Measurements from ENCODE around the gene NLGN2. TPM values are rescaled to one million over a fixed set of nuclear protein-coding genes. Genes with fewer than 3 reads are reported as not detected.

The NLGN2 gene
- total and polyA plus RNA-seq, 7 donors: 2.8 to 11.5 (median 6.5) TPM

DNA sequence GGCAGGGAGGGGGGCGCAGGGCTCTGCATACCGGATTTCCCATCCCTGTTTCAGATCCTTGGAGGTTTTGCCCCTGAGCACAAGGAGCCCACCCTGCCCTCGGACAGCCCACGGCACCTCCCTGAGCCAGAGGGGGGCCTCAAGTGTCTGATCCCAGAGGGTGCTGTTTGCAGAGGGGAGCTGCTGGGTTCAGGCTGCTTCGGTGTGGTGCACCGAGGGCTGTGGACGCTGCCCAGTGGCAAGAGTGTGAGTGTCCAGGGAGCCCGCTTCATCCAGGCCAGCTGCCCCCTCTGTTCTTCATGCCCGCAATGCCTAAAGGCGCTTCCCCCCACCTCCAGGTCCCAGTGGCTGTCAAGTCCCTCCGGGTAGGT is 24.3 kb upstream of the NLGN2 start:
- WGBS, 3 donors: 74 to 76% (median 74%) methylated on average over 11 of the region's 11 CpGs
- DNase-seq (no peak), ATAC-seq (no peak)
- TF ChIP-seq, protein P1, sequence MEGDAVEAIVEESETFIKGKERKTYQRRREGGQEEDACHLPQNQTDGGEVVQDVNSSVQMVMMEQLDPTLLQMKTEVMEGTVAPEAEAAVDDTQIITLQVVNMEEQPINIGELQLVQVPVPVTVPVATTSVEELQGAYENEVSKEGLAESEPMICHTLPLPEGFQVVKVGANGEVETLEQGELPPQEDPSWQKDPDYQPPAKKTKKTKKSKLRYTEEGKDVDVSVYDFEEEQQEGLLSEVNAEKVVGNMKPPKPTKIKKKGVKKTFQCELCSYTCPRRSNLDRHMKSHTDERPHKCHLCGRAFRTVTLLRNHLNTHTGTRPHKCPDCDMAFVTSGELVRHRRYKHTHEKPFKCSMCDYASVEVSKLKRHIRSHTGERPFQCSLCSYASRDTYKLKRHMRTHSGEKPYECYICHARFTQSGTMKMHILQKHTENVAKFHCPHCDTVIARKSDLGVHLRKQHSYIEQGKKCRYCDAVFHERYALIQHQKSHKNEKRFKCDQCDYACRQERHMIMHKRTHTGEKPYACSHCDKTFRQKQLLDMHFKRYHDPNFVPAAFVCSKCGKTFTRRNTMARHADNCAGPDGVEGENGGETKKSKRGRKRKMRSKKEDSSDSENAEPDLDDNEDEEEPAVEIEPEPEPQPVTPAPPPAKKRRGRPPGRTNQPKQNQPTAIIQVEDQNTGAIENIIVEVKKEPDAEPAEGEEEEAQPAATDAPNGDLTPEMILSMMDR (IDR thresholded peaks at IDR 0.05): no peak
- intact Hi-C loops (cut with DNase I): no loop called here
- Histone ChIP-seq H3K27ac (no peak overlapping the region), H3K27me3 (ENCODE audit: insufficient read depth in 3 of 3, low read length in 2 of 3) (peaks cover 0 to 2% (median 0%) of the 10 kb centered on the region in 3 donors), H3K4me3 (peak overlapping the region; percentile 52), H3K4me1 (peaks cover 24% of the 10 kb centered on the region), H3K36me3 (ENCODE audit: insufficient read depth in 1 of 2, low read depth in 1 of 2) (peaks cover 0 to 22% of the 10 kb centered on the region in 2 donors), H3K9me3 (no peaks in the 10 kb centered on the region)

DNA sequence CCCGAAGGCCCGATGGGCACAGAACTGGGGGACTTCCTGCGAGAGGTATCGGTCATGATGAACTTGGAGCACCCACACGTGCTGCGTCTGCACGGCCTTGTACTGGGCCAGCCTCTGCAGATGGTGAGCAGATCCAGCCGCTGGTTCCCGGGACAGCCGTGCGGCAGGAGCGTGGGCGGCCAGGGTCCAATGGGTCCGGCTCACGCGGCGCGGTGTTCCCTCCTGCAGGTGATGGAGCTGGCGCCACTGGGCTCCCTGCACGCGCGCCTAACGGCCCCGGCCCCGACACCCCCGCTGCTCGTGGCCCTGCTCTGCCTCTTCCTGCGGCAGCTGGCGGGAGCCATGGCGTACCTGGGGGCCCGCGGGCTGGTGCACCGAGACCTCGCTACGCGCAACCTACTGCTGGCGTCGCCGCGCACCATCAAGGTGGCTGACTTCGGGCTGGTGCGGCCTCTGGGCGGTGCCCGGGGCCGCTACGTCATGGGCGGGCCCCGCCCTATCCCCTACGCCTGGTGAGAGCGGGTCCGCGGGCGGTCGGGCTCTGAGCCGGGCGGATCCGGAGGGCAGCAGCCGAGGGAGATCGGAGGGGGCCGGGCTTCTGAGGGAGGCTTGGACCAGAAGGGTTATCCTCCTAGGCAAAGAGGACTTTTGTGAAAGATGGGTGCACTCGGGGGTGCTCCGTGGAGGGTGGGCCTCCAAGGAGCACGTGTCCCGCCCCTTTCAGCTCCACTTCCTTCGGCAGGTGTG is 23.7 kb upstream of the NLGN2 start:
- 9 to 36% (median 17%) methylated on average over 60 to 65 of the region's 65 CpGs for WGBS, 3 donors
- Histone ChIP-seq H3K27me3 (ENCODE audit: insufficient read depth in 3 of 3, low read length in 2 of 3) (peaks cover 0 to 2% (median 0%) of the 10 kb centered on the region in 3 donors), H3K36me3 (ENCODE audit: insufficient read depth in 1 of 2, low read depth in 1 of 2) (peaks cover 0 to 27% of the 10 kb centered on the region in 2 donors), H3K27ac (no peak overlapping the region), H3K9me3 (no peaks in the 10 kb centered on the region), H3K4me3 (peak overlapping the region; percentile 52), H3K4me1 (peaks cover 24% of the 10 kb centered on the region)
- TF ChIP-seq, protein P1 (IDR thresholded peaks at IDR 0.05): no peak
- ATAC-seq (peak in 3 of 4 donors; percentile 35 to 60 (median 39)), DNase-seq (peak; percentile 52 to 60)
- intact Hi-C loops (cut with DNase I): no loop called here

DNA sequence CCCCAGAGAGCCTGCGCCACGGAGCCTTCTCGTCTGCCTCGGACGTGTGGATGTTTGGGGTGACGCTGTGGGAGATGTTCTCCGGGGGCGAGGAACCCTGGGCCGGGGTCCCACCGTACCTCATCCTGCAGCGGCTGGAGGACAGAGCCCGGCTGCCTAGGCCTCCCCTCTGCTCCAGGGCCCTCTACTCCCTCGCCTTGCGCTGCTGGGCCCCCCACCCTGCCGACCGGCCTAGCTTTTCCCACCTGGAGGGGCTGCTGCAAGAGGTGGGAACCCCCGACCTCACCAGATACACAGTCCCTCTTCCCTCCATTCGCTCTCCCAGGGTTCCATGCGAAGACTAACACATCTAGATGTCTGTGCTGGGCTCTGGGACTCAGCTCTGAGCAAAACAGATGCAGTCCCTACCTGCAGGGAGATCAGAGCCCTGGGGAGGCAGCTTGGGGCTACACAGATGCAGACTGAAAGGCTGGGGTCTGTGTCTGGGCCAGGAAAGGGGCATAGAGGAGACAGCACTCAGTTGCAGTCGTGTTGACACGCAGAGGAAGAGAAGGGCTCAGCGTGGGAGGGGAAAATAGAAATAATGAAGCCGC is 23.1 kb upstream of the NLGN2 start:
- intact Hi-C loops (cut with DNase I): no loop called here
- H3K27ac ChIP-seq: no peak overlapping the region
- TF ChIP-seq, protein P1 (IDR thresholded peaks at IDR 0.05): no peak
- peak in 1 of 4 donors; percentile 6 for ATAC-seq
- 52 to 62% (median 53%) methylated on average over 21 to 23 of the region's 23 CpGs for WGBS, 3 donors
- peak overlapping the region; percentile 52 for H3K4me3 ChIP-seq
- peaks cover 0 to 34% of the 10 kb centered on the region in 2 donors for H3K36me3 ChIP-seq (ENCODE audit: insufficient read depth in 1 of 2, low read depth in 1 of 2)
- H3K4me1 ChIP-seq: peaks cover 24% of the 10 kb centered on the region
- H3K9me3 ChIP-seq: no peaks in the 10 kb centered on the region
- H3K27me3 ChIP-seq (ENCODE audit: insufficient read depth in 3 of 3, low read length in 2 of 3): peaks cover 0 to 2% (median 0%) of the 10 kb centered on the region in 3 donors
- DNase-seq: no peak

DNA sequence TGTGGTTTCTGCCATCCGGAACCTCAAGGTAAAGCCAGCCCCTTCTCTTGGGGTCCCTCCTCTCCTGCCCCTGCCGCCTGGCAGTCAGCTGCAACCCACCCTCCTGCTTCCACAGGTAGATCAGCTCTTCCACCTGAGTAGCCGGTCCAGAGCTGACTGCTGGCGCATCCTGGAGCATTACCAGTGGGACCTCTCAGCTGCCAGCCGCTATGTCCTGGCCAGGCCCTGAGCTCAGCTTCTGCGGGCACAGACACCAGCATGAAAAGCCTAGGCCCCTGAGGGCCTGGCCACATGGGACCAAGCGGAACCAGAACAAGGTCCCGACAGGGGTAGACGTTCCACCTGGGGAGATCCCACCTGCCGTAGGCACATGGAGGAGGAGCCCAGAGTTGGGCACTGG is 18.8 kb upstream of the NLGN2 start:
- 94 to 96% (median 95%) methylated on average over 10 of the region's 10 CpGs for WGBS, 3 donors
- peaks cover 3 to 64% of the 10 kb centered on the region in 2 donors for H3K36me3 ChIP-seq (ENCODE audit: insufficient read depth in 1 of 2, low read depth in 1 of 2)
- TF ChIP-seq, protein P1 (IDR thresholded peaks at IDR 0.05): no peak
- H3K9me3 ChIP-seq: no peaks in the 10 kb centered on the region
- intact Hi-C loops (cut with DNase I): no loop called here
- no peaks in the 10 kb centered on the region for H3K27me3 ChIP-seq (ENCODE audit: insufficient read depth in 3 of 3, low read length in 2 of 3)
- no peak overlapping the region for H3K4me3 ChIP-seq
- no peak for DNase-seq
- no peak overlapping the region for H3K27ac ChIP-seq
- H3K4me1 ChIP-seq: no peaks in the 10 kb centered on the region
- no peak for ATAC-seq
